HCT116 (cell line): ENCODE measurements around the gene USH1G. TPM values are rescaled to one million over a fixed set of nuclear protein-coding genes. Genes with fewer than 3 reads are reported as not detected.

ENCODE experiments used
- ATAC-seq: fragments of 200-7000 bp; cut with Tn5 transposase; 2 replicates; pipeline ENCODE4 v1.9.1; 2020; ENCODE audit warnings: mild to moderate bottlenecking, moderate library complexity
- BruUV-seq: library from RNA; stranded (reverse); fragments of 400-500 nt; replicated peaks from 2 replicates; lab custom pipeline; 2021; lab: Mats Ljungman, UMichigan
- CTCF ChIA-PET: fragments of 300-600 bp; sonication (Branson Sonifier 250); formaldehyde crosslinking; loops from one replicate; lab custom pipeline; 2021; ENCODE audit warnings: antibody characterized with exemption; lab: Charles Lee
- POLR2A ChIA-PET: fragments of 300-600, 350-600 bp; sonication (Branson Sonifier 250); formaldehyde crosslinking; loops from one replicate; lab custom pipeline; 2021; ENCODE audit warnings: antibody characterized with exemption; lab: Charles Lee
- RAD21 ChIA-PET, 2 experiments: fragments of 300-600 bp; sonication (Branson Sonifier 250); formaldehyde crosslinking; loops; one replicate each; lab custom pipeline; 2023; ENCODE audit warnings: low total read pairs in 2 of 2; ENCODE audit not compliant: uncharacterized antibody in 2 of 2, unreplicated experiment in 2 of 2, low non-redundant PET in 1 of 2; lab: Charles Lee
- DNase-seq: peaks from one replicate; pipeline ENCODE4 v3.0.0-alpha.2; 2010; ENCODE audit warnings: low read depth, low spot score
- H2AFZ ChIP-seq: fragments of 200-600 bp; shearing (Covaris generic), sonication (generic); 2 replicates; pipeline ENCODE4 v1.6.1; 2017; ENCODE audit warnings: low read depth, mixed run types, mixed read lengths, antibody characterized with exemption, low read length; ENCODE audit not compliant: poor library complexity, severe bottlenecking
- H3K27ac ChIP-seq: 2 replicates; pipeline ENCODE4 v1.5.1; 2012; ENCODE audit warnings: low read depth, low read length
- H3K27me3 ChIP-seq: fragments of 200-600 bp; sonication (generic); 2 replicates; pipeline ENCODE4 v1.6.1; 2016; ENCODE audit warnings: mixed run types, low read length, mixed read lengths; ENCODE audit not compliant: insufficient read depth
- H3K36me3 ChIP-seq, 2 experiments: fragments of 200-500 bp in 1 of 2; fragments of 200-600 bp in 1 of 2; sonication (Bioruptor generic) in 1 of 2; sonication (generic) in 1 of 2; 2 replicates each; pipeline versions ENCODE4 v1.5.1 to v1.6.1; 2014 to 2016; ENCODE audit warnings: low read length in 2 of 2, inconsistent platforms in 1 of 2, mixed read lengths in 1 of 2, mixed run types in 1 of 2; ENCODE audit not compliant: insufficient read depth in 2 of 2, control insufficient read depth in 1 of 2
- H3K4me1 ChIP-seq, 2 experiments: fragments of 200-600 bp in 1 of 2; sonication (generic) in 1 of 2; 2 replicates each; pipeline versions ENCODE4 v1.5.1 to v1.6.1; 2012 to 2017; ENCODE audit warnings: low read length in 2 of 2, inconsistent platforms in 1 of 2, mild to moderate bottlenecking in 1 of 2, mixed read lengths in 1 of 2, mixed run types in 1 of 2, moderate library complexity in 1 of 2; ENCODE audit not compliant: insufficient read depth in 2 of 2, control insufficient read depth in 1 of 2
- H3K4me2 ChIP-seq: fragments of 200-600 bp; sonication (generic); 2 replicates; pipeline ENCODE4 v1.6.1; 2017; ENCODE audit warnings: mixed run types, low read length, mixed read lengths
- H3K4me3 ChIP-seq, 2 experiments: fragments of 200-600 bp in 1 of 2; sonication (generic) in 1 of 2; replicated peaks in 1 of 2; 2 replicates each; pipeline ENCODE4 v1.5.1; 2011 to 2016; ENCODE audit warnings: low read length in 2 of 2, control low read depth in 1 of 2, low read depth in 1 of 2, mild to moderate bottlenecking in 1 of 2, mixed read lengths in 1 of 2, mixed run types in 1 of 2
- H3K79me2 ChIP-seq: fragments of 200-600 bp; sonication (generic); 2 replicates; pipeline ENCODE4 v1.6.1; 2017; ENCODE audit warnings: mild to moderate bottlenecking, mixed run types, low read length, moderate library complexity, mixed read lengths; ENCODE audit not compliant: insufficient read depth
- H3K9ac ChIP-seq: fragments of 200-600 bp; sonication (generic); 2 replicates; pipeline ENCODE4 v1.6.1; 2016; ENCODE audit warnings: low read length, mixed read lengths
- H3K9me2 ChIP-seq: fragments of 200-600 bp; sonication (generic), shearing (Covaris generic); 2 replicates; pipeline ENCODE4 v1.6.1; 2017; ENCODE audit warnings: mixed run types, mild to moderate bottlenecking, moderate library complexity; ENCODE audit not compliant: insufficient read depth
- H3K9me3 ChIP-seq, 2 experiments: fragments of 200-500 bp in 1 of 2; fragments of 200-600 bp in 1 of 2; sonication (Bioruptor generic) in 1 of 2; sonication (generic) in 1 of 2; 2 replicates each; pipeline ENCODE4 v1.6.1; 2014 to 2017; ENCODE audit warnings: low read length in 2 of 2, mixed read lengths in 2 of 2, inconsistent platforms in 1 of 2, low read depth in 1 of 2, mild to moderate bottlenecking in 1 of 2, mixed run types in 1 of 2, moderate library complexity in 1 of 2; ENCODE audit not compliant: control insufficient read depth in 1 of 2, insufficient read depth in 1 of 2
- H4K20me1 ChIP-seq: fragments of 200-600 bp; sonication (generic), shearing (Covaris generic); 2 replicates; pipeline ENCODE4 v1.6.1; 2017; ENCODE audit warnings: mixed run types, mild to moderate bottlenecking, moderate library complexity; ENCODE audit not compliant: insufficient read depth
- CBX3 ChIP-seq: IDR thresholded peaks from 2 replicates; pipeline ENCODE4 v1.6.1; 2012; ENCODE audit warnings: low read depth
- EGR1 ChIP-seq: IDR thresholded peaks from 2 replicates; pipeline ENCODE4 v1.6.1; 2012; ENCODE audit warnings: low read depth
- ELF1 ChIP-seq: IDR thresholded peaks from 2 replicates; pipeline ENCODE4 v1.6.1; 2012; ENCODE audit warnings: low read depth, borderline replicate concordance
- EZH2 ChIP-seq: fragments of 200-600 bp; sonication (generic); IDR thresholded peaks from 2 replicates; pipeline ENCODE4 v1.6.1; 2017; ENCODE audit warnings: antibody characterized with exemption, mixed run types
- EZH2phosphoT487 ChIP-seq: fragments of 200-600 bp; IDR thresholded peaks from 2 replicates; pipeline ENCODE4 v1.6.1; 2018; ENCODE audit warnings: antibody characterized with exemption, borderline replicate concordance
- FOSL1 ChIP-seq: IDR thresholded peaks from 2 replicates; pipeline ENCODE4 v1.6.1; 2012; ENCODE audit warnings: low read depth
- JUND ChIP-seq: IDR thresholded peaks from 2 replicates; pipeline ENCODE4 v1.6.1; 2012
- POLR2A ChIP-seq: IDR thresholded peaks from 2 replicates; pipeline ENCODE4 v1.7.0; 2011; ENCODE audit warnings: borderline replicate concordance; ENCODE audit not compliant: insufficient read depth, insufficient read length; ENCODE audit errors: extremely low read depth
- POLR2AphosphoS5 ChIP-seq: IDR thresholded peaks from 2 replicates; pipeline ENCODE4 v1.6.1; 2011; ENCODE audit warnings: mild to moderate bottlenecking, low read depth, low read length, moderate library complexity
- RAD21 ChIP-seq: IDR thresholded peaks from 2 replicates; pipeline ENCODE4 v1.6.1; 2012; ENCODE audit warnings: low read depth, mild to moderate bottlenecking
- SIN3A ChIP-seq: IDR thresholded peaks from 2 replicates; pipeline ENCODE4 v1.6.1; 2012; ENCODE audit warnings: low read depth
- SP1 ChIP-seq: IDR thresholded peaks from 2 replicates; pipeline ENCODE4 v1.6.1; 2012; ENCODE audit warnings: low read depth
- SRF ChIP-seq: IDR thresholded peaks from 2 replicates; pipeline ENCODE4 v1.6.1; 2012; ENCODE audit warnings: low read depth
- TCF7L2 ChIP-seq: IDR thresholded peaks from 2 replicates; pipeline ENCODE4 v1.7.0; 2011; ENCODE audit warnings: borderline replicate concordance, inconsistent platforms; ENCODE audit not compliant: insufficient read depth, insufficient read length; ENCODE audit errors: extremely low read depth
- YY1 ChIP-seq: IDR thresholded peaks from 2 replicates; pipeline ENCODE4 v1.6.1; 2011; ENCODE audit warnings: low read length, low read depth, moderate library complexity, mild to moderate bottlenecking; ENCODE audit not compliant: insufficient replicate concordance; ENCODE audit errors: extremely low read depth
- ZFX ChIP-seq: fragments of 450-650 bp; IDR thresholded peaks from 2 replicates; pipeline ENCODE4 v1.6.1; 2017
- intact Hi-C: fragments of 100-400 bp; cut with micrococcal nuclease; formaldehyde crosslinking; loops from 2 replicates; pipeline ENCODE4 v1.10.0; 2022
- total RNA-seq: library from RNA; stranded (reverse); gene quantifications from one replicate; pipeline ENCODE4 v1.2.1, GENCODE V29; 2021; ENCODE audit not compliant: unreplicated experiment
- TF ChIP-seq, protein P1 (sequence below): IDR thresholded peaks from 2 replicates; pipeline ENCODE4 v1.6.1; 2011; ENCODE audit warnings: mild to moderate bottlenecking, low read length, moderate library complexity; ENCODE audit not compliant: insufficient replicate concordance; ENCODE audit errors: extremely low read depth
- TF ChIP-seq, protein P2 (sequence below), 3 experiments: fragments of 200-600 bp in 1 of 3; sonication (generic) in 1 of 3; IDR thresholded peaks in 2 of 3; conservative IDR thresholded peaks in 1 of 3; 2 replicates each; pipeline ENCODE4 v1.5.1; 2012 to 2017; ENCODE audit warnings: low read depth in 2 of 3, low read length in 2 of 3, antibody characterized with exemption in 1 of 3, borderline replicate concordance in 1 of 3, control low read depth in 1 of 3, mild to moderate bottlenecking in 1 of 3, mixed read lengths in 1 of 3, mixed run types in 1 of 3, moderate library complexity in 1 of 3; ENCODE audit not compliant: insufficient read depth in 1 of 3
- TF ChIP-seq, protein P3 (sequence below): IDR thresholded peaks from 2 replicates; pipeline ENCODE4 v1.6.1; 2012
- TF ChIP-seq, protein P4 (sequence below): IDR thresholded peaks from 2 replicates; pipeline ENCODE4 v1.6.1; 2012; ENCODE audit warnings: low read depth

The USH1G gene
- total RNA-seq, 1 experiment from 2014 or later: 3.1 TPM

DNA sequence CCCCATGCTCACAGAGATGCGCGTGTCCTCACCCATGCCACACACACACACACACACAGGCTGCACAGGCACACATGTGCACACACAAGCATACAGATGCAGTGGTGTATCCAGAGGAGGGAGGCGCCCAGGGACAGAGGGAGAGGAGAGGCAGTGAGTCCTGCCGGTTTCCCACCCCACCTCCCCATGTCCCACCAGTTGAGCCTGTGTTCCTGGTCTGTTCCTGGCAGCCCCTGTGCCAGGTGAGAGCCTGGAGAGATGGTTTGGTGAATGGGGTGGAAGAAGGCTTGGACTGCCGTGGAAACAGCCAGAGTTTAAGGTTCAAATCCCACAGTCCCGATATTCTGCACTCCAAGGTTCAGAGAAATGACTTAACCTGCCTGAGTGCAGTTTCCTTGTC is 19.4 kb downstream of the USH1G start:
- ChIA-PET POLR2A (no interaction called here), RAD21 (no interaction called here), CTCF (no interaction called here)
- no peaks in the 10 kb centered on the region for H3K27me3 ChIP-seq
- no peak overlapping the region for H3K9ac ChIP-seq
- no TSS peak for BruUV-seq
- H3K79me2 ChIP-seq: no peaks in the 10 kb centered on the region
- DNase-seq: no peak
- no peak overlapping the region for H2AFZ ChIP-seq
- TF ChIP-seq, protein P1, sequence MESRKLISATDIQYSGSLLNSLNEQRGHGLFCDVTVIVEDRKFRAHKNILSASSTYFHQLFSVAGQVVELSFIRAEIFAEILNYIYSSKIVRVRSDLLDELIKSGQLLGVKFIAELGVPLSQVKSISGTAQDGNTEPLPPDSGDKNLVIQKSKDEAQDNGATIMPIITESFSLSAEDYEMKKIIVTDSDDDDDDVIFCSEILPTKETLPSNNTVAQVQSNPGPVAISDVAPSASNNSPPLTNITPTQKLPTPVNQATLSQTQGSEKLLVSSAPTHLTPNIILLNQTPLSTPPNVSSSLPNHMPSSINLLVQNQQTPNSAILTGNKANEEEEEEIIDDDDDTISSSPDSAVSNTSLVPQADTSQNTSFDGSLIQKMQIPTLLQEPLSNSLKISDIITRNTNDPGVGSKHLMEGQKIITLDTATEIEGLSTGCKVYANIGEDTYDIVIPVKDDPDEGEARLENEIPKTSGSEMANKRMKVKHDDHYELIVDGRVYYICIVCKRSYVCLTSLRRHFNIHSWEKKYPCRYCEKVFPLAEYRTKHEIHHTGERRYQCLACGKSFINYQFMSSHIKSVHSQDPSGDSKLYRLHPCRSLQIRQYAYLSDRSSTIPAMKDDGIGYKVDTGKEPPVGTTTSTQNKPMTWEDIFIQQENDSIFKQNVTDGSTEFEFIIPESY: no peak
- TF ChIP-seq FOSL1: no peak
- TF ChIP-seq, protein P2, sequence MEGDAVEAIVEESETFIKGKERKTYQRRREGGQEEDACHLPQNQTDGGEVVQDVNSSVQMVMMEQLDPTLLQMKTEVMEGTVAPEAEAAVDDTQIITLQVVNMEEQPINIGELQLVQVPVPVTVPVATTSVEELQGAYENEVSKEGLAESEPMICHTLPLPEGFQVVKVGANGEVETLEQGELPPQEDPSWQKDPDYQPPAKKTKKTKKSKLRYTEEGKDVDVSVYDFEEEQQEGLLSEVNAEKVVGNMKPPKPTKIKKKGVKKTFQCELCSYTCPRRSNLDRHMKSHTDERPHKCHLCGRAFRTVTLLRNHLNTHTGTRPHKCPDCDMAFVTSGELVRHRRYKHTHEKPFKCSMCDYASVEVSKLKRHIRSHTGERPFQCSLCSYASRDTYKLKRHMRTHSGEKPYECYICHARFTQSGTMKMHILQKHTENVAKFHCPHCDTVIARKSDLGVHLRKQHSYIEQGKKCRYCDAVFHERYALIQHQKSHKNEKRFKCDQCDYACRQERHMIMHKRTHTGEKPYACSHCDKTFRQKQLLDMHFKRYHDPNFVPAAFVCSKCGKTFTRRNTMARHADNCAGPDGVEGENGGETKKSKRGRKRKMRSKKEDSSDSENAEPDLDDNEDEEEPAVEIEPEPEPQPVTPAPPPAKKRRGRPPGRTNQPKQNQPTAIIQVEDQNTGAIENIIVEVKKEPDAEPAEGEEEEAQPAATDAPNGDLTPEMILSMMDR (IDR thresholded peaks at IDR 0.05 in 2 of 3, conservative IDR thresholded peaks at IDR 0.05 in 1 of 3; ENCODE audit: borderline replicate concordance in 1 of 3, insufficient read depth in 1 of 3, low read depth in 2 of 3, low read length in 2 of 3): no peak
- no peak for TF ChIP-seq EGR1
- TF ChIP-seq SIN3A: no peak
- TF ChIP-seq POLR2AphosphoS5: no peak
- TF ChIP-seq JUND: no peak
- TF ChIP-seq, protein P3, sequence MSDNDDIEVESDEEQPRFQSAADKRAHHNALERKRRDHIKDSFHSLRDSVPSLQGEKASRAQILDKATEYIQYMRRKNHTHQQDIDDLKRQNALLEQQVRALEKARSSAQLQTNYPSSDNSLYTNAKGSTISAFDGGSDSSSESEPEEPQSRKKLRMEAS: no peak
- TF ChIP-seq CBX3: no peak
- TF ChIP-seq YY1: no peak
- no peak for TF ChIP-seq RAD21
- TF ChIP-seq ELF1: no peak
- TF ChIP-seq, protein P4, sequence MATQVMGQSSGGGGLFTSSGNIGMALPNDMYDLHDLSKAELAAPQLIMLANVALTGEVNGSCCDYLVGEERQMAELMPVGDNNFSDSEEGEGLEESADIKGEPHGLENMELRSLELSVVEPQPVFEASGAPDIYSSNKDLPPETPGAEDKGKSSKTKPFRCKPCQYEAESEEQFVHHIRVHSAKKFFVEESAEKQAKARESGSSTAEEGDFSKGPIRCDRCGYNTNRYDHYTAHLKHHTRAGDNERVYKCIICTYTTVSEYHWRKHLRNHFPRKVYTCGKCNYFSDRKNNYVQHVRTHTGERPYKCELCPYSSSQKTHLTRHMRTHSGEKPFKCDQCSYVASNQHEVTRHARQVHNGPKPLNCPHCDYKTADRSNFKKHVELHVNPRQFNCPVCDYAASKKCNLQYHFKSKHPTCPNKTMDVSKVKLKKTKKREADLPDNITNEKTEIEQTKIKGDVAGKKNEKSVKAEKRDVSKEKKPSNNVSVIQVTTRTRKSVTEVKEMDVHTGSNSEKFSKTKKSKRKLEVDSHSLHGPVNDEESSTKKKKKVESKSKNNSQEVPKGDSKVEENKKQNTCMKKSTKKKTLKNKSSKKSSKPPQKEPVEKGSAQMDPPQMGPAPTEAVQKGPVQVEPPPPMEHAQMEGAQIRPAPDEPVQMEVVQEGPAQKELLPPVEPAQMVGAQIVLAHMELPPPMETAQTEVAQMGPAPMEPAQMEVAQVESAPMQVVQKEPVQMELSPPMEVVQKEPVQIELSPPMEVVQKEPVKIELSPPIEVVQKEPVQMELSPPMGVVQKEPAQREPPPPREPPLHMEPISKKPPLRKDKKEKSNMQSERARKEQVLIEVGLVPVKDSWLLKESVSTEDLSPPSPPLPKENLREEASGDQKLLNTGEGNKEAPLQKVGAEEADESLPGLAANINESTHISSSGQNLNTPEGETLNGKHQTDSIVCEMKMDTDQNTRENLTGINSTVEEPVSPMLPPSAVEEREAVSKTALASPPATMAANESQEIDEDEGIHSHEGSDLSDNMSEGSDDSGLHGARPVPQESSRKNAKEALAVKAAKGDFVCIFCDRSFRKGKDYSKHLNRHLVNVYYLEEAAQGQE: no peak
- no peak for TF ChIP-seq SRF
- TF ChIP-seq ZFX: no peak
- no peak for TF ChIP-seq TCF7L2
- TF ChIP-seq POLR2A: no peak
- TF ChIP-seq SP1: no peak
- no peak for TF ChIP-seq EZH2
- TF ChIP-seq EZH2phosphoT487: no peak
- ATAC-seq: no peak
- no peak overlapping the region; the same call in 1 of the 2 replicates for H3K27ac ChIP-seq
- no peaks in the 10 kb centered on the region for H3K9me3 ChIP-seq
- H3K9me2 ChIP-seq: no peaks in the 10 kb centered on the region
- H3K36me3 ChIP-seq: no peaks in the 10 kb centered on the region
- peaks cover 3 to 26% of the 10 kb centered on the region in 2 experiments for H3K4me1 ChIP-seq
- H3K4me2 ChIP-seq: no peak overlapping the region
- intact Hi-C loops: no loop called here
- no peak overlapping the region for H3K4me3 ChIP-seq
- H4K20me1 ChIP-seq: no peaks in the 10 kb centered on the region
